Mesodermal cell (in vitro differentiated cells): Measurements from ENCODE around the gene CLNK.

Experiments used
- H3K27ac ChIP-seq: 2 replicates; pipeline ENCODE4 v1.7.0; 2013; ENCODE audit warnings: mild to moderate bottlenecking, low read depth, low read length, moderate library complexity; ENCODE audit not compliant: severe bottlenecking
- H3K36me3 ChIP-seq: 2 replicates; pipeline ENCODE4 v1.7.1; 2013; ENCODE audit warnings: mild to moderate bottlenecking, low read length, moderate library complexity; ENCODE audit not compliant: control insufficient read depth, insufficient read depth
- H3K4me1 ChIP-seq: one replicate; pipeline ENCODE4 v1.7.1; 2013; ENCODE audit warnings: mild to moderate bottlenecking, low read length; ENCODE audit not compliant: insufficient read depth, control insufficient read depth, poor library complexity, severe bottlenecking
- H3K4me3 ChIP-seq: 2 replicates; pipeline ENCODE4 v1.7.0; 2013; ENCODE audit warnings: low read length, control low read depth, mild to moderate bottlenecking; ENCODE audit not compliant: insufficient read depth, poor library complexity, severe bottlenecking; ENCODE audit errors: extremely low read depth
- H3K9me3 ChIP-seq: 2 replicates; pipeline ENCODE4 v1.7.1; 2013; ENCODE audit warnings: mild to moderate bottlenecking, low read length, moderate library complexity; ENCODE audit not compliant: control insufficient read depth
- WGBS, 2 experiments: methylation state at CpG; one replicate each; pipeline ENCODE4 v1.1.5; 2013; ENCODE audit warnings: missing lambda C conversion rate in 2 of 2; ENCODE audit not compliant: insufficient coverage in 2 of 2; 5-methylcytosine and 5-hydroxymethylcytosine counted together

CLNK gene

GRCh38 chr4:10613926-10614478 is 70.6 kb downstream of the CLNK start:
- Histone ChIP-seq H3K4me1 (peaks cover 14% of the 10 kb centered on the region), H3K36me3 (no peaks in the 10 kb centered on the region), H3K4me3 (no peak overlapping the region), H3K27ac (no peak overlapping the region), H3K9me3 (no peaks in the 10 kb centered on the region)
- WGBS, 2 experiments = 88 to 100% methylated on average over 1 to 2 of the region's 5 CpGs

GRCh38 chr4:10612476-10612875 is 72.1 kb downstream of the CLNK start:
- Histone ChIP-seq H3K4me1 (peaks cover 29% of the 10 kb centered on the region), H3K27ac (peak overlapping the region; percentile 84), H3K9me3 (no peaks in the 10 kb centered on the region), H3K36me3 (no peaks in the 10 kb centered on the region), H3K4me3 (no peak overlapping the region)
- WGBS, 2 experiments = 86 to 100% methylated on average over 1 of the region's 2 CpGs

- WGBS, 2 experiments = 30 to 39% methylated on average over 2 to 3 of the region's 3 CpGs
- Histone ChIP-seq H3K27ac (peak overlapping the region; percentile 84), H3K4me3 (no peak overlapping the region), H3K4me1 (peaks cover 36% of the 10 kb centered on the region), H3K9me3 (no peaks in the 10 kb centered on the region), H3K36me3 (no peaks in the 10 kb centered on the region)
These were observed 72.9 kb downstream of the CLNK start for GRCh38 chr4:10611673-10612072.

- Histone ChIP-seq H3K4me3 (no peak overlapping the region), H3K36me3 (no peaks in the 10 kb centered on the region), H3K27ac (no peak overlapping the region), H3K4me1 (peaks cover 43% of the 10 kb centered on the region), H3K9me3 (no peaks in the 10 kb centered on the region)
- 97 to 98% methylated on average over 6 to 8 of the region's 10 CpGs for WGBS, 2 experiments
These were observed 75.9 kb downstream of the CLNK start for GRCh38 chr4:10608501-10609219.

GRCh38 chr4:10607206-10607605 is 77.4 kb downstream of the CLNK start:
- peaks cover 39% of the 10 kb centered on the region for H3K4me1 ChIP-seq
- 88 to 100% methylated on average over 1 to 3 of the region's 3 CpGs for WGBS, 2 experiments
- H3K36me3 ChIP-seq = no peaks in the 10 kb centered on the region
- H3K27ac ChIP-seq = peak overlapping the region; percentile 51
- H3K4me3 ChIP-seq = no peak overlapping the region
- H3K9me3 ChIP-seq = no peaks in the 10 kb centered on the region

DNA sequence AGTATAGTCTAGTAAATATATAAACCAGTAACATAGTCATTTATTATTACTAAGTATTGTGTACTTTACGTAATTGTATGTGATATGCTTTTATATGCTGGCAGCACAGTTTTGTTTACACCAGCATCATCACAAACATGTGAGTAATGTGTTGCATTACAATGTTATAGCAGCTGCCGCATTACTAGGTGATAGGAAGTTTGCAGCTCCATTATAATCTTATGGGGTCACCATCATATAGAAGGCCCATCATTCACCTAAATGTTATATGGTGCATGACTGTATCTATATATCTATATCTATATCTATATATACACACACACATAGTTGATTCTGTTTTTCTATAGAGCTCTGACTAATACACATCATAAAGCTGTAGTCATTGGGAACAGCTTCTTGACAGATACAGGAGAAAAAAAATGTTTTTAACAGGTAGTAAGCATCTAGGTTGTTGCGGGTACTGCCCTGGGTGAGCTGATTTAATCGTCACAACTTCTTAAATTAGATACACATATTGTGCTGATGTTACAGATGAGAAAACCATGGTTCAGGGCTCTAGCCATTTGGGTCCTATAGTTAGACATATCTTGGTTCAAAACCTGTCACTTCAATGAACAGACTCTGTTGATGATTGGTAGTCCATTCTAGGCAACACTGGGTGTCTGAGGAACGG is 77.9 kb downstream of the CLNK start:
- no peaks in the 10 kb centered on the region for H3K36me3 ChIP-seq
- H3K4me3 ChIP-seq = no peak overlapping the region
- H3K27ac ChIP-seq = peak overlapping the region; percentile 51
- H3K9me3 ChIP-seq = no peaks in the 10 kb centered on the region
- peaks cover 34% of the 10 kb centered on the region for H3K4me1 ChIP-seq
- 0% methylated on average over 1 of the region's 5 CpGs for WGBS, 2 experiments

DNA sequence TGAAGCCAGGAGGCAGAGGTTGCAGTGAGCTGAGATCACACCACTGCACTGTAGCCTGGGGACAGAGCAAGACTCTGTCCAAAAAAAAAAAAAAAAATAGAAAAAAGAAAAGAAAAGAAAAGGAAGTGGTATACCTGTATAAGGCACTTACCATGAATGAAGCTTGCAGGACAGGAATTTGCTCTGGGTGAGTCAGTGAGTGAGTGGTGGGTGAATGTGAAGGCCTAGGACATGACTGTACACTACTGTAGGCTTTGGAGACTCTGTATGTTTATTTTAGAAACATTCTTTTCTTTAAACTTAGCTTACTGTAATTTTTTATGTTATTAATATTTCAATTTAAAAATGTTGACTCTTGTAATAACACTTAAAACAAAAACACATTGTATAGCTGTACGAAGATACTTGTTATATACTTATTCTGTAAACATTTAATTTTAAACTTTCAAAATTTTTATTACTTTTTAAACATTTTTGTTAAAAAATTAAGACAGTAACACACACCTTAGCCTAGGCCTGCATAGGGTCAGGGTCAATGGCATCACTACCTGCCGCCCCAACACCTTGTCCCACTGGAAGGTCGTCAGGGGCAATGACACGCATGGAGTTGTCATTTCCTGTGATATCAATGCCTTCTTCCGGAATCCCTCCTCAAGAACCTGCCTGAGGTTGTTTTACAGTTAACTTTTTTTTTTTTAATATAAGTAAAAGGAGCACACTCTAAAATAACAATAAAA is 78.7 kb downstream of the CLNK start:
- no peak overlapping the region for H3K27ac ChIP-seq
- no peaks in the 10 kb centered on the region for H3K36me3 ChIP-seq
- no peaks in the 10 kb centered on the region for H3K9me3 ChIP-seq
- no peak overlapping the region for H3K4me3 ChIP-seq
- H3K4me1 ChIP-seq = peaks cover 30% of the 10 kb centered on the region
- WGBS, 2 experiments = 81 to 91% methylated on average over 2 to 3 of the region's 5 CpGs

DNA sequence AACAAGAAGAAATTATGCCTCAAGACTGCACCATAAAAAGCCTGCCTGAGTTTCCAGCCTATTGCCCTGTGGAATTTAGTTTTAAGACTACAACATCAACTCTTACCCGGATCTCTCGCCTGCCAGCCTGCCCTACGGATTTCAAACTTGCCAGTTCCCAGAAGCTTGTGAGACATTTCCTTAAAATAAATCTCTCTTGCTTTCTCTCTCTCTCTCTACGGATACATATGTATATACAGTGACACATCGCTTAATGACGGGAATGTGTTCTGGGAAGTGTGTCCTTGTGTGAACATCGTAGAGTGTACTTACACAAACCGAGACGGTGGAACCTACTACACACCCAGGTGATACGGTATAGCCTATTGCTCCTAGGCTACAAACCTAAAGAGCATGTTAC is 79.5 kb downstream of the CLNK start:
- Histone ChIP-seq H3K27ac (no peak overlapping the region), H3K9me3 (no peaks in the 10 kb centered on the region), H3K4me3 (no peak overlapping the region), H3K36me3 (no peaks in the 10 kb centered on the region), H3K4me1 (peaks cover 30% of the 10 kb centered on the region)
- 89% methylated on average over 3 to 5 of the region's 10 CpGs for WGBS, 2 experiments

GRCh38 chr4:10599574-10599973 is 85.0 kb downstream of the CLNK start:
- WGBS, 2 experiments = 46 to 86% methylated on average over 2 to 3 of the region's 4 CpGs
- no peak overlapping the region for H3K4me3 ChIP-seq
- no peaks in the 10 kb centered on the region for H3K4me1 ChIP-seq
- H3K9me3 ChIP-seq = no peaks in the 10 kb centered on the region
- no peak overlapping the region for H3K27ac ChIP-seq
- no peaks in the 10 kb centered on the region for H3K36me3 ChIP-seq

DNA sequence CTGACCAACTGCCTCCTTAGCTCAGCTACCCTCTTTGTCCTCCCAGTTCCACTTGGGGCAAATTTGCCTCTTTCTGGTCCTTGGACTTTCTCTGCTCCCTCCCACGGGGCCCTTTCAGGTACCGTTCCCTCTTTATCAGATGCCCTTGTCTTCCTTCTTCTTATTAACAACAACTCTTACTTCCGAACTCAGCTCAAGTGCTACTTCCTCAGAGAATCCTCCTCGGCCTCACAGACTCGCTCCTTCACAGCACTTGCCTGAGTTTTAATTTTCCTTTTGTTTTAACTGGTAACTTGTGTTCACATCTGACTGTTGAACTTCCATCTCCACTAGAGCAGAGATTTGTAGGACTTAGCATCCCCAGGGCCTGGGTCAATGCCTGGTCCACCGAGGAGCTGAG is 85.7 kb downstream of the CLNK start:
- Histone ChIP-seq H3K4me3 (no peak overlapping the region), H3K4me1 (no peaks in the 10 kb centered on the region), H3K9me3 (no peaks in the 10 kb centered on the region), H3K27ac (no peak overlapping the region), H3K36me3 (no peaks in the 10 kb centered on the region)
- 95 to 100% methylated on average over 5 to 6 of the region's 6 CpGs for WGBS, 2 experiments
